Measurements from ENCODE around the gene PRSS16.
"Not testable (repeated sequence)": the region's sequence is repeated elsewhere in the genome, so short reads cannot be mapped to it uniquely, and the experiment has no call there.

Gene PRSS16, protein sequence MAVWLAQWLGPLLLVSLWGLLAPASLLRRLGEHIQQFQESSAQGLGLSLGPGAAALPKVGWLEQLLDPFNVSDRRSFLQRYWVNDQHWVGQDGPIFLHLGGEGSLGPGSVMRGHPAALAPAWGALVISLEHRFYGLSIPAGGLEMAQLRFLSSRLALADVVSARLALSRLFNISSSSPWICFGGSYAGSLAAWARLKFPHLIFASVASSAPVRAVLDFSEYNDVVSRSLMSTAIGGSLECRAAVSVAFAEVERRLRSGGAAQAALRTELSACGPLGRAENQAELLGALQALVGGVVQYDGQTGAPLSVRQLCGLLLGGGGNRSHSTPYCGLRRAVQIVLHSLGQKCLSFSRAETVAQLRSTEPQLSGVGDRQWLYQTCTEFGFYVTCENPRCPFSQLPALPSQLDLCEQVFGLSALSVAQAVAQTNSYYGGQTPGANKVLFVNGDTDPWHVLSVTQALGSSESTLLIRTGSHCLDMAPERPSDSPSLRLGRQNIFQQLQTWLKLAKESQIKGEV

GRCh38 chr6:27247133-27247836, at the start of gene PRSS16:
Gene PRSS16, plus strand, starts transcription at chr6:27247701. Its CDS starts 37 bp downstream, at chr6:27247738.
- DNase-seq (ENCODE audit: low read depth): no peak

DNA sequence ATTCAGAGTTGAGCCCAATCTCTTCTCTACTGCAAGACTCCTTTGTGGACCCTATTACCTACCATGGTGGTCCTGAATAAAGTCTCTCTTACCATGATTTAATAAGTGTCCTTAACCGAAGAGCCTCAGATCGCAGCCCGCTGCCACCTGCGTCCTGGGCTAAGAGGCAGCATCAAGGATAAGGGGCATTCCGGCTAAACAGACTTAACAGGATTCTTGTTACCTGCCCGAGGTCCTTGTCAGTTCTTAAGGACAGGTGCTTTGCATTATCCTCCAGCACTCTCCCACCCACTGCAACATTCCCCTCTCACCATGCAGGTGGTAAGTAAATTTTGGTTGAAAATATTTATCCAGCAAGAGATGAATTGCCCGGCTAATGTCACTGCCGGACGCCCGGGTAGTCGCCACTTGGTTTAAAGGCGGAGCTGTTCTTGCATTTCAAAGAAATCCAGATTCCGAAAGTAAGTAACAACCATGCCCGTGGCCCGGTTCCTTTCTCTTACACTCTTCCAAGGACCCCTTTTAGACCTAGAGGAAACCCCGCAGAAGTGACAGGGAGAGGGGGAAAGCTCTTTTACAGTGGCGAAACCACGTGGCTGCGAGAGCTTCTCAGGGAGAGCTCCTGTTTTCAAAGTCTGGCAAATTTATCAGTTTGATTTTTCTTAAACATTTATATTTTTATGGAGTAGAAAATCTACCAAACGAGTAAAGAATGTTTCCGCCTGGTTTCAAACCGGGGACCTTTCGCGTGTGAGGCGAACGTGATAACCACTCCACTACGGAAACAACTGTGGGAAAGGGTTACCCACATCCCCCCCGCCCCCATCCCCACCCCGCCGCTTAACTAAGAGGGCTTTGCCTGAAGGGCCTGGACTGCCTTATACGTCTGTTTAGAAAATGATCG, 41.9 kb upstream of the PRSS16 start:
- peak; percentile 36 for DNase-seq (ENCODE audit: low read depth)

GRCh38 chr6:27206806-27207205, 40.7 kb upstream of the PRSS16 start:
- DNase-seq (ENCODE audit: low read depth): no peak

GRCh38 chr6:27208042-27208441, 39.5 kb upstream of the PRSS16 start:
- DNase-seq (ENCODE audit: low read depth): no peak

GRCh38 chr6:27209196-27209595, 38.3 kb upstream of the PRSS16 start:
- peak; percentile 8 for DNase-seq (ENCODE audit: low read depth)

DNA sequence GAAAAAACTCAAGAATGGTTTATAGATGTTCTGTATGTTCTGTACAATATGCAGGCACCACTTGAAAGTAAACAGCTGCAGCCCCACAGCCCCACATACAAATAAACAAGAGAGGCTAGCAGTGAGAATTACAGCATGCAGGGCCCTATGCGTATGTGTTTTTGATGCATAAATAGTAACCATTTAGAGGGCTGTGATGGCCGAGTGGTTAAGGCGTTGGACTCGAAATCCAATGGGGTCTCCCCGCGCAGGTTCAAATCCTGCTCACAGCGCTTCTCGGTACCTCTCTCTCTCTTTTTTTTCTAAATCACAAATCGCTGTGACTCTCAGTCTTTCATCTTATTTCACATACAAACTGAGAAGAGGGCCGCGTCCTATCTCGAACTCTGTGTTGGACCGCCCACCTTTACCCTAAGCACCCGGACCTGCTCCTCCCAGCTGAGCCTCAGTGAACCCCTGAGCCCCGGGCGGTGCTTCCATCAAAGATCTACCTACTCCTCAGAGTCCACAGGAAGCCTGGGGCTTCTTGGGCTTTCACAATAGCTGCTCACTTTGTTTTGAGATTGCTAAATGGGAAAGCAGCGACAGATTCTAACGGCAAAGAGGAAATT, 37.7 kb upstream of the PRSS16 start:
- DNase-seq (ENCODE audit: low read depth): no peak

DNA sequence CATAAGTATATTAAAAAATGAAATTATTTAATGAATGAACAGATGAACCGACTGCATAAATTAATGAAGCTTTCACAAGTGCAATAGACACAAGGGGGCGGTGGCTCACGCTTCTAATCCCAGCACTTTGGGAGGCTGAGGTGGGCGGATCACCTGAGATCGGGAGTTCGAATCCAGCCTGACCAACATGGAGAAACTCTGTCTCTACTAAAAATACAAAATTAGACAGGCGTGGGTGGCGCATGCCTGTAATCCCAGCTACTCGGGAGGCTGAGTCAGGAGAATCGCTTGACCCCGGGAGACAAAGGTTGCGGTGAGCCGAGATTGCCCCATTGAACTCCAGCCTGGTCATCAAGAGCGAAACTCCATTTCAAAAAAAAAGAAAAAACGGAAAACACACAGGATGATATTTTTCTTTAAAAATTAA, 34.4 kb upstream of the PRSS16 start:
- DNase-seq (ENCODE audit: low read depth): not testable (repeated sequence)

DNA sequence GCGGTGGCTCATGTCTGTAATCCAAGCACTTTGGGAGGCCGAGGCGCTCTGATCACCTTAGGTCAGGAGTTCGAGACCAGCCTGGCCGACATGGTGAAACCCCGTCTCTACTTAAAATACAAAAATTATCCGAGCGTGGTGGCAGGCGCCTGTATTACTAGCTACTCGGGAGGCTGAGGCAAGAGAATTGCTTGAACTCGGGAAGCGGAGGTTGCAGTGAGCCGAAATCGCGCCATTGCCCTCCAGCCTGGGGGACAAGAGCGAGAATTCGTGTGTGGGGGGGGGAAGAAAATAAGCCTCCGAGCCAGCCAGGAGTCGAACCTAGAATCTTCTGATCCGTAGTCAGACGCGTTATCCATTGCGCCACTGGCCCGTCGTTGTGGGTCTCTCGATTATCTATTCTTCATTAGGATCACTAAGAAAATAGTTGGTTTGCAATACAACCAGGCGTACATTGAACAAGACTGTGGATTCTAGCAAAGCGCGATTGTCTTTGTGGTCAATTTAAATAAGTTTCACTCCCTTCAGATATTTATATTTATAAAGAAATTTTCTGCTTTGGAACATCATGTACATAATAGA, 33.9 kb upstream of the PRSS16 start:
- no peak for DNase-seq (ENCODE audit: low read depth)

GRCh38 chr6:27214126-27214601, 33.3 kb upstream of the PRSS16 start:
- no peak for DNase-seq (ENCODE audit: low read depth)

GRCh38 chr6:27216874-27217273, 30.6 kb upstream of the PRSS16 start:
- no peak for DNase-seq (ENCODE audit: low read depth)

DNA sequence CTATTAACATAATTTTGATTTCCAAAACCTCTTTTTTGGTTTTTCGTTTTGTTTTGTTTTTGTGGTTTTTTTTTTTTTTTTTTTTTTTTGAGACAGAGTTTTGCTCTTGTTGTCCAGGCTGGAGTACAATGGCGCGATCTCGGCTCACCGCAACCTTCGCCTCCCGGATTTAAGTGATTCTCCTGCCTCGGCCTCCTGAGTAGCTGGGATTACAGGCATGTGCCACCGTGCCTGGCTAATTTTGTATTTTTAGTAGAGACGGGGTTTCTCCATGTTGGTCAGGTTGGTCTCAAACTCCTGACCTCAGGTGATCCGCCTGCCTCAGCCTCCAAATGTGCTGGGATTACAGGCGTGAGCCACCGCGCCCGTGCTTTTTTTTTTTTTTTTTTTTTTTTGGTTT, 24.5 kb upstream of the PRSS16 start:
- not testable (repeated sequence) for DNase-seq (ENCODE audit: low read depth)

GRCh38 chr6:27224729-27225128, 22.8 kb upstream of the PRSS16 start:
- no peak for DNase-seq (ENCODE audit: low read depth)

DNA sequence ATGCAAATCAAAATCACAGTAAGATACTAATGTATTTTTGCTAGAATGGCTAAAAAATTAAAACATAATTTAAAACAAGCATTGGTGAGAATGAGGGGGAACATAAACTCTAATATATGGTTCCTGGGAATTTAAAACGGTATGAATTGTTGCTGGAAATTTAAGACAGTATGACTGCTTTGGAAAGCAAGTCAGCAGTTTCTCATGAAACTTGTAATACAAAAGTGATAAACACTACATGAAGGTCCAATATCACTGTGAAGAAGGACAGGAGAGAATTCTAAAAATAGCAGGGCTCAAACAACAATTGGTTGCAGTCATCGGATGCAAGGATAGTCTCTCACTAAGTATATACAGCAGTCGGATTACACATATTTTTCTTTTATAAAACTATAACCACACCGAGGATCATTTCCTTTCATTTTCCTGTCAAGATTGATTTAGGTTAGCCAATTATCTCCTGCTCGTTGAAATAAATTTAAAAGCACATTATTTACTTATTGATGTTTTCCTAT, 18.5 kb upstream of the PRSS16 start:
- DNase-seq (ENCODE audit: low read depth): no peak

DNA sequence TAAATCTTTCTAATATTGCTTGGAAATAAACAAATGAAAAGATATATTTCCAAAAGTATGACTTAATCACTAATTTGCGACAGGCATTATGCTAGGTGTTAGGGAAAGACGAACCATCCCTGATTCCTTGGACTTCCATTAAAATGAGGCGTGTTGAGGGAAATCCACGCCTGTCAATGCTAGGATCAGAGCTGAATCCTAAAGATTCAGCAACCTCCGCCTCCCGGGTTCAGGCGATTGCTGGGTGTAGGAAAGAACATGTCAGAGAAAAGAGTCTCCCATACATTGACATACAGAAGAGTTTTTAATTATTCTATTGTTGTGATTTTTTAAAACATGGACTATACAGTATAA, 16.8 kb upstream of the PRSS16 start:
- no peak for DNase-seq (ENCODE audit: low read depth)

DNA sequence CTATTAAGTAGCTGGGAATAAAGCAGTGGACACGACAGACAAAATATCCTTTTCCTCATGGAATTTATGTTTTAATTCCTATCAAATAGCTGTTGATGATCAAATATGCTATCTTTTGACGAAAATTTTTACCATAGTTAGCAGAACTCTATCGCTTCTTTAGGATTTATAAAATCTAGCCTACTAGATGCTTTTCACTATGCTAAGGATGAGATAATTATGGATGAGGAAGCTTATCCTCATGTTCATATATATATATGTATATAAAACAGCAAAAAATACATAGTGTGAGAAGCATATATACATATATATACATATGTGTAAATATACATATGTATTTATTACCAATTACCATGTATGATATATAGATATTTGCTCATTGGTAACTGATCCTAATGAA, 12.9 kb upstream of the PRSS16 start:
- DNase-seq (ENCODE audit: low read depth): no peak

DNA sequence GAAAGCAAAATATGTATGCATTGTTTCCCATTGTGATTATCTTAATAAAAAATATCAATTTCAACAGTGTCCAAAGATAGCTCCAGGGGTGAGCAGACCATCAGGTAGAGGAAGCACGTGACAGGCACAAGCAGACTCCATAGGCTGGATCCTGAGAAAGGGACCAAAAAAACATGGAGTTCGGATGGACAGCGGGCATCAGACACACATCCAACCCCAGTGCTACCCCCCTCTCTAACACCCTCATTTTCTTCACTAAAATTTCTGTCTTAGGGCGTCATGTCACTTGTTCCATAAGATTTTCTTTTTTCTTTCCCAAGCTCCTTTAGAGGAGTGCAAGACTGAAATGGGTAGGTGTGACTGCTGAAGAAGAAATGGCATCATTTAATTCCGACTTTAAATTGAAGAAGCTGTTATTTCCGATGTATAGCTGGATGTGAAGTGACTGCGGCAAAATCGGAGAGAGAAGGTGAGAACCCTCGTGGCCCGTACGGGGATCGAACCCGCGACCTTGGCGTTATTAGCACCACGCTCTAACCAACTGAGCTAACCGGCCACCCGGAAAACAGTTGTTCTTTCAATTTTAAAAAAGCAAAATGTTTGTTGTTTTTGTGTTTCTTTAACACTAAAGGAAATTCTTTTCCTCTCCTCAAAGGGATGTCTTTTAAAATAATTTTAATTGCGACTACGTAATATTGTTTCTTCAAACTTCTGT, 10.3 kb upstream of the PRSS16 start:
- no peak for DNase-seq (ENCODE audit: low read depth)

GRCh38 chr6:27238010-27238983, 9.2 kb upstream of the PRSS16 start:
- no peak for DNase-seq (ENCODE audit: low read depth)

GRCh38 chr6:27239258-27239657, 8.2 kb upstream of the PRSS16 start:
- DNase-seq (ENCODE audit: low read depth): no peak

- no peak for DNase-seq (ENCODE audit: low read depth)
These were observed 6.1 kb upstream of the PRSS16 start for GRCh38 chr6:27241443-27241842.
